ENCODE data around the gene MCHR1. TPM values are rescaled to one million over a fixed set of nuclear protein-coding genes. Genes with fewer than 3 reads are reported as not detected.

Gene MCHR1, protein sequence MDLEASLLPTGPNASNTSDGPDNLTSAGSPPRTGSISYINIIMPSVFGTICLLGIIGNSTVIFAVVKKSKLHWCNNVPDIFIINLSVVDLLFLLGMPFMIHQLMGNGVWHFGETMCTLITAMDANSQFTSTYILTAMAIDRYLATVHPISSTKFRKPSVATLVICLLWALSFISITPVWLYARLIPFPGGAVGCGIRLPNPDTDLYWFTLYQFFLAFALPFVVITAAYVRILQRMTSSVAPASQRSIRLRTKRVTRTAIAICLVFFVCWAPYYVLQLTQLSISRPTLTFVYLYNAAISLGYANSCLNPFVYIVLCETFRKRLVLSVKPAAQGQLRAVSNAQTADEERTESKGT
- total RNA-seq, result 1.7 and 4.5 TPM in 2 replicates

DNA sequence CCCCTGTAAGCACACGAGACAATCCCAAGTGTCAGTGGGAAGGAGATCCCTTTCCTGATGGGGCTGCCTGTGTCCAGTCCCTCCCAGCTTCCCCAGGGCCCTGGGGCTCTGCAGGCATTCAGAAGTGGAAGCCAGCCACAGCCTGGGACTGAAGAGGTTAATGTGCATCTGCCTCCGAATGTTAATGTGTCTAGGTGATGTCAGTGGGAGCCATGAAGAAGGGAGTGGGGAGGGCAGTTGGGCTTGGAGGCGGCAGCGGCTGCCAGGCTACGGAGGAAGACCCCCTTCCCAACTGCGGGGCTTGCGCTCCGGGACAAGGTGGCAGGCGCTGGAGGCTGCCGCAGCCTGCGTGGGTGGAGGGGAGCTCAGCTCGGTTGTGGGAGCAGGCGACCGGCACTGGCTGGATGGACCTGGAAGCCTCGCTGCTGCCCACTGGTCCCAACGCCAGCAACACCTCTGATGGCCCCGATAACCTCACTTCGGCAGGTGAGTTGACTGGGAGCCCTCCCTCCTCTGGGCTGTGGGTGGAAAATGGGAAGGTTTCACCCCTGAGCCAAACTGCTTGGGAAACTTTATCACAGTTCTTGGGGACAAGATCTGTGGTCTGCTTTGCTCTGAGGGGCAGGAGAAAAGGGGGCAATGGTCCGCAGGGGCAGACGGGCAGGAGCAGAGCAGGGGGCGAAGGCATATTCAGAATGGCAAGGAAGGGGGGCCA, at the start of gene MCHR1:
MCHR1 (plus strand) TSS at position 236 of the 715 bp plus-strand sequence; CDS start at position 405, 169 bp downstream.

DNA sequence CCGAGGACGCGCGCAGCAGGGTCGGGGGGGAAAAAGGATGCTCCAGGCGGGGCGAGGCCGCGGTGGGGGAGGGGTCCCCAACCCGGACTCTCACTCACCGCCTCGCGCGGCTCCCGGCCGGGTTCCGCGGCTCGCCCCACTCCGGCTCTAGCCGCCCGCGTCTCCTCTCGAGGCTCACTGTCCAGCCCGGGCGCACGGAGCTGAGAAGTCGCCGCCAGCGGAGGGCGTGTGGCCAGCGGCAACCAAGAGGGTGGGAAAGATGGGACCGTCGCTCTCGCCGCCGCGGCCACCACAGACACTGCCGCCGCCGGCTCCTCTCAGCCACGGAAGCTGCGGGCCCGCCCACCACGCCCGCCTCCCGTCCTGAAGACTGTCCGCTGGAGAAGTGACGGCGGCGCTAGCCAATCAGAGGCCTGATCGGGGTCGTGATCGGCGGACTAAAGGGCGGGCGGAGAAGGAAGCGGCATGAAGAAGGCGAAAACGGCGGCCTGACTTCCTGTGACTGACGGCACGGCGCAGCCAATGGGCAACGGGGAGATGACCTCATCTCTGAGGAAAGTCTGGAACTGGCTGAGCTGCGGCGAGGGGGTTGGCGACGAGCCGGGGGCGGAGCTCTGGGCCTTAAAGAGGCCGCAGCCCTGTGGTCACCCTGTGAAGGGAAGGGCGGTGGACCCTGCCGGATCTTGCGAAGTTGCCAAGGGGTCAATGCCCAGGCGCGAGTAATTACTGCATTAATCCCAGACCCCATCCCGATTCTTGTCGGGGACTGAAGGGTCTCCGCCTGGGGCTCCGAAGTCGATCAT, 42.7 kb upstream of the MCHR1 start, which contains the start of gene MRTFA:
MRTFA (minus strand) TSS at position 340 of the 803 bp plus-strand sequence.

Other genes with a start within 250 kb of the MCHR1 start
- 31.5 and 41.9 TPM in 2 replicates for gene MRTFA, start 42.8 kb upstream of the MCHR1 start, total RNA-seq
- gene SLC25A17, start 139.9 kb downstream of the MCHR1 start, total RNA-seq, result 18.1 and 20.7 TPM in 2 replicates
- 244 and 266 TPM in 2 replicates for gene ST13, start 177.2 kb downstream of the MCHR1 start, total RNA-seq
- 9.2 and 12.1 TPM in 2 replicates for gene XPNPEP3, start 177.7 kb downstream of the MCHR1 start, total RNA-seq
- not detected in 2 replicates for gene DNAJB7, start 182.6 kb downstream of the MCHR1 start, total RNA-seq